ENCODE results near the gene C13orf46.

The C13orf46 gene

DNA sequence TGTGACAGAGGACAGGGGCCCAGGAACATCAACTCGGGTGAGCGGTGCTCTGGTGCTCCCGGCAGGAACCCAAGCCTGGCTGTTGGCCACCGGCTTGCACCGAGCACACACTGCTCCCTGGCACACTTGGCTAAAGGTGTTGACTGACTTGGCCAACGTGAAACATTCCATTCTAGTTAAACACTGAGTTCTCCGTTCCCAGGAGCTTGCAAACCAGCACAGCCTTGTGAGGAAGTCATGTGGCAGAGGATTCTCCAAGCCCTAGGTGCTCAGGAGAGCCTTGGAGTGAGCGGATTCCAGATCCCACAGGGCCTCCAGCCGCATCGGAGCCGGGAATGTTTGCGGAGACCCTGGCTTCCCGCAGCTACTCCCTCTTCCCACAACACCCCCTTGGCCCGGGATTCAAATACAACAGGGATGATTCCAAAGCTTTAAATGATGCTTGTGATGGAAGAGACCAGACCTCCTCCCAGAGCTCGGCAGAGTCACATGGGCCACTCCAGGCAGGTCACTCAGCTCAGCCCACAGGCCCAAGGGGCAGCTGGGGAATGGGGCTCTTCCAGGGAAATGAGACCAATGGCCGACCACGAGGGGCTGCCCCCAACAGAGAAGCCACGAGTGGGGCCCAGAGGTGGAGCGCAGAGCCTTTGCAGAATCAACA lies 2.9 kb downstream of the C13orf46 start:
- no peak for DNase-seq

DNA sequence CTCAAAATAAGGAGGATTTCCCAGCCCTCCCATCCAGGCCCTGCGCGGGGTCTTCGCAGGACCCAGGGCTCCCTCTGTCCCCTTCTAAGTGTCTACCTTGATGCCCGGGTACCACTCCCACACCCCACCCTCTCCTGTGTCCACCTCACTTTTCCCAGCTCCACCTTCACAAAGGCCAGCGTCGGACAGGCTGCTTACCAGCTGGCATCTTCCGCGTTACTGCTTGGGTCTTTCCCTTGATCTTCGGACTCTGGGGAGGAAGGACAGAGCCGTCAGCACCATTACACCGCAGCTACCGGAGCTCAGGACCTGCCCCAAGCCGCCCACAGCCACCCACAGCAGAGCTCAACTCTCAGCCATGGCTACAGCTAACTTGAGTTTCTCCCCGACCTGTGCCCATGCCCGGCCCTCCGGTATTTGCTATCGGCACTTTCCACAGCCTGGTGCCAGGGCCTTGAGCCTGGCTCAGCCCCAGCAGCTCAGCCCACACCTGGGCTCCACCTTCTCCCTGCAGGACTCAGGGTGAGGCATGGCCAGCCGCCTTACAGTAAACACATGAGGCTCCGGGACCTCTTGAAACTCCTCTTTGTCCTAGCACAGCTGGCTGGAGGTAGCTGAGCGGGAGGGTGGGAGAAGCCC lies 3.8 kb downstream of the C13orf46 start:
- no peak for DNase-seq

DNA sequence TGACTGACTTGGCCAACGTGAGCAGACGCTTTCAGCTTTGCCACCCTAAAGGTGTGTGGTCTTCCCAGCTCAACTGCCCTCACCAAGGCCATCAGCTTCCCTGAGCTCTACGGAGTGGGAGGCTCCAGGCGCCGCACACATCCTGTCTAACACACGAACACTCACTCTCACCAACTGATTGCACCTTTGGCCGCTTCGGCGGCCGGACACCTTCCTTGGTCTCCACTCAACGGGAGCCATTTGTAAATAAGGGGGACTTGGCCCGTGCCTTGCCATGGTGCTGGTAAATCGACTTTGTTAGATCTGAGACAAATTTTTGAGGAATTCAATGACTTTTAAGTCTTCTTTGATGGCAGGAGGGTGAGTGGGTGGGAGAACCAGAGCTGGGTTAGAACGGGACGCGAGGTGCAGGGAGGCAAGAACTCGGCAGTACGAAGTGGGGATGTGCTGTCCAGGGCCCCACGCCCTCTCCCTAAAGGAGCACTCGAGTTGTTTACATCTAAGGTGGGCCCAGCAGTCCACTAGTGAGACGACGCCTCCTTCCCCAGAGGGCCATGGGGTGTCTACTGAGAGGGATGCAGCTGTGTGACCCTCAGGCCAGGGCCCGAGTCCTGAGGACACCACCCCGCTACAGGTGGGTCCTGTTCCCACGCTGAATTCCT lies 4.4 kb downstream of the C13orf46 start:
- DNase-seq = no peak

DNA sequence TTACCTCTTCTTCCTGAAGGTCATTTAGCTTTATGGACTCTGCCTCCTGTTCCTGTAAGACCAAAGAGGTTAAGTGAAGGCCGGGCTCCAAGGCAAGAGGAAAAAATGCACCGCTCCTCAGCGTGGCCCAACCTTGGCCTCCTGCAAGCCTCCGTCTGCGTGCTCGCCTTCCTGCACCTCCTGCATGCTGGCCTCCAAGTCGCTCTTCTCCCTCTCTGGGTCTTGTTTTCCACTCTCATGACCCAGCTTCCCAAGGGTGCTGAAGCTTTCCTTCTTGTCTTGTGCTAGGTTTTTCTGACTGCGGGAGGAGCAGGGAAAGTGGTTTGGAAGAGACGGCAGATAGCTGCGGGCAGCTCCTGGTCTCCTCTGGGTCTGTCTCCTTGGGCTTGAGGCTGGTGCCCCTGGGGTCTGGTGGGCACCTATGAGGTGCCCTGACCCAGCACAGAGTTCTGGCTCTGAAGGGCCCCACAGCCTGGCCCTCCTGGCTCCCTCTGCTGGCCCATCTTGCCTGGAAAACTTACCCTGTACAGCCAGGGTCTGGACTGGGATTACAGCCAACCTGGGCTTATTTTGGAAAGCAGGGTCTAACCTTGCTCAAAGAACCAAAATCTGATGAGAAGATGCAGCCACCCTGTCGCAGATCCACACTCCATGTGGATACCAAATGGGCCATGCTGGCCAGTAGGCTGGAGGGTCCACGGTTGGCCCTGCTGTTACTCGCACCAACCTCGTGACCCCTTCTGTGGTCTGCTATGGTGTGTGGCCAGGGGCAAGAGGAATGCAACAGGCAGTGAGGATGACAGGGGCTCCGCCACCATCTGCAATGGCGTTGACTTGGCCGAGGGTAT lies 5.2 kb downstream of the C13orf46 start:
- no peak for DNase-seq

DNA sequence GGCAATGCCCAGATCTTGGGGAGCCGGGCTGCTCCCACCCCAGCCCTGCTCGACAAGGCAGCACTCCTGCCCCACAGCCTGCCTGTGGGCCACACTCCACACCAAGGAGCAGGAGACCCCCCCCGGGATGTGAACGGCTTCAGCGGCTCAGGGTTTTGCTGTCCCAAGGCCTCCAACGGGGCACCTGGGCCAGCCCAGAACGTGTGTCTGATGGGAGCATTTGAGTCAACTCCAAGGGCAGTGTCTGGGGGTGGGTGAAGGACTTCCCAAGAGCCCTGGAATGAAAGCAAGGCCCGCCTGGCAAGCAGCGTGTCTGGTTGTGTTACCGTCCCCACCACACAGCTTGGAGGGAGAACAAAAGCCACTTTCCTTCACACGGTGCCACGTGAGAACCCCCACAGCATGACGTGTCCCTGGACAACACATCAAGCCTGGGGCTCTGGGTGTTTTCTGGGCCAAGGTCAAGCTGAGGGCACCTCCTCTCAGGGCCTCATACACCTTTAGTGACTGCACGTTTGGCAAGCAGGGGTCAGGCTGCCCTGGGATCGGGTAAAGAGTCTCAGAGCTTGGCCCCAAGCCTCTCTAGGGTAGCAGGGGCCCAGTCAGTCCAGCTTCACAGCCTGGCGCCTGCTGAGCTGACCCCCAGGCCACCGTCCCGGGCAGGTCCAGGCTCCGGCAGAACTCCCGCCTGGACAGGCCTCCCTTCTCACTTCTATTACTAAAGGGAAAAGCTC lies 6.0 kb downstream of the C13orf46 start:
- no peak for DNase-seq

DNA sequence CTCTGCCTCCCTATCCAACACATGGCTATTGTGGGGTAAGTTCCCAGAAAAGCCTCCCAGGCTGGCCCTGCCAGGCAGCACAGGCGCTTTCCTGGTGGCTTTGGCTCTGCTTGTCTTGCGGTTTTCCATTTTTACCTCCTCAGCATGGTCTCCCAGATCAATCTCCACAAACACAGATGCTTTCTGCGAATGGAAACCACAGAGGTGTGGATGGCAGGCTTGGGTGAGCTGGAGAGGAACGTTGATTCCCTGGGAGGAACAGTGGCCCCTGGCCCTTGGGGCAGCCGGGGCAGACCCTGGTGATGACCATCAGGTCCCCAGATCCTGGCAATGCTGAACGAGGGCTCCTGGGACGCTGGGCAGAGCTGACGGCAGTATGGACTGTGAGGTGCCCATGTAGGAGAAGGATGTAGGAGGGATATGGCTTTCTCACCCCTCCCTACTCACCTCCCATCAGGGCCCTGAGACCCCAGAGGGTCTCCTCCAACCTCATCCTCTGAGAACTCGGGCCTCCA lies 6.6 kb downstream of the C13orf46 start:
- DNase-seq = no peak

DNA sequence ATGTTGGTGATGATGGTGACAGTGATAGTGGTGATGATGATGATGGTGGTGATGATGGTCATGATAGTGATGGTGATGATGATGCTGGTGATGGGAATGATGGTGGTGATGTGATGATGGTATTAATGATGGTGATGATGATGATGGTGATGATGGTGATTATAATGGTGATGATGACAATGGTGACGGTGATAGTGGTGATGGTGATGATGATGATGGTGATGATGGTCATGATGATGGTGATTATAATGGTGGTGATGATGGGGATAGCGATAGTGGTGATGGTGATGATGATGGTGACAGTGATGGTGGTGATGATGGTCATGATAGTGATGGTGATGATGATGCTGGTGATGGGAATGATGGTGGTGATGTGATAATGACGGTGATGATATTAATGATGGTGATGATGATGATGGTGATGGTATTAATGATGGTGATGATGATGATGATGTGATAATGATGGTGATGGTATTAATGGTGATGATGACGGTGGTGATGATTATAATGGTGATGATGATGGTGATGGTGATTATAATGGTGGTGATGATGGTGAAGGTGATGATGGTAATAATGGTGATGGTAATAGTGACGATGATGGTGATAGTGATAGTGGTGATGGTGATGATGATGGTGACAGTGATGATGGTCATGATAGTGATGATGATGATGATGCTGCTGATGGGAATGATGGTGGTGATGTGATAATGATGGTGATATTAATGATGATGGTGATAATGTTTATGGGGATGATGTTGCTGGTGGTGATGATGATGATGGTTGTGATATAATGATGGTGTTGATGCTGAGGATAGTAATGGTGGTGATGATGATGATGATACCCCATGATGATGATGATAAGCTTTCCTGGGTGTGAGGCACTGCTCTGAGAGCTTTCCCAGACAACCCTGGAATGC lies 7.7 kb downstream of the C13orf46 start:
- no peak for DNase-seq

DNA sequence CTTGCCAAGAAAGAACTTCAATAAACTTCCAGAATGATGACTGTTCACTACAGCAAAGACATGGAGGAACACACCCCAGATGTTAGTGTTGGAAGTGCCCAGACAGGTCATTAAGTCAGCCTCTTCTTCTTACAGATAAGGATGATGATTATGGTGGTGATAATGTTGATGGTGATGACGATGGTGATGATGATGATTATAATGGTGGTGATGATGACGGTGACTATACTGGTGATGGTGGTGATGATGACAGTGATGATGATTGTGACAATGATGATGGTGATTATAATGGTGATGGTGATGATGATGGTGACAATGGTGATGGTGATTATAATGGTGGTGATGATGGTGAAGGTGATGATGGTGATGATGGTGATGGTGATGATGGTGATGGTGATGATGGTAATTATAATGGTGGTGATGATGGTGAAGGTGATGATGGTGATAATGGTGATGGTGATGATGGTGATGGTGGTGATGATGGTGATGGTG lies 8.4 kb downstream of the C13orf46 start:
- DNase-seq = no peak

DNA sequence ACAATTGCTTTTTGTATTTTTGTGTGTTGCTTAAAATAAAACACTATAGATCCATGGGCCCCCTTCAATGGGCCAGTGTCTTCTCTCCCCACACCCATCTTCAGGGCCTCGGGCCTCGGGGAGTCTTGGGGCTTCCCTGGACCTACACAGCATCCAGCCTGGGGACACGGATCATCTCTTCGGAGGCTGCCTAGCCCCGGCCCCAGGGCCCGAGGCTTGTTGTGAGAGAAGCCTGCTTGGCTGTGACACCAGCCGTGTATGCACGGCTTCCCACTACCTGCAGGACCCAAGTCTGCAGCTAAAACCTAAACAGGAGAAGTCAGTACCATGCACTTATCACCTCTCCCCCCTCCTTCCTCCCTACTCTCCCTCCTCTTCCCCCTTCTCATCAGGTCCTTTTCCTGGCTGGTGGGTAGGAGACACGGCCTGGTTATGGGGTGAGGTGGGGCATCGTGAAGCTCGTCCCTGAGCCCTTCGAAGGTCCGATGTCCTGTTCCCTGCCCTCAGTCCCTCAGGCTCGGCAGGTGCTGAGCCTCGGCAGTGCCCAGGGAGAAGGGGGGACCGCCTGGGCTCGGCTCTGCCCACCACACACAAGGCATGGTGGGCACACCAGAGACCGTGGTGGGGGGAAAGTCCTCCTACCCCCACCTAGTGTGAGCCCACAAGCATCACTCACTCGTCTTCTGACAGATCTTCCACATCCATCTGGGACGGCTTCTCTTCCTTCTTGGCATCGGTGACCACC lies 9.5 kb downstream of the C13orf46 start:
- no peak for DNase-seq

DNA sequence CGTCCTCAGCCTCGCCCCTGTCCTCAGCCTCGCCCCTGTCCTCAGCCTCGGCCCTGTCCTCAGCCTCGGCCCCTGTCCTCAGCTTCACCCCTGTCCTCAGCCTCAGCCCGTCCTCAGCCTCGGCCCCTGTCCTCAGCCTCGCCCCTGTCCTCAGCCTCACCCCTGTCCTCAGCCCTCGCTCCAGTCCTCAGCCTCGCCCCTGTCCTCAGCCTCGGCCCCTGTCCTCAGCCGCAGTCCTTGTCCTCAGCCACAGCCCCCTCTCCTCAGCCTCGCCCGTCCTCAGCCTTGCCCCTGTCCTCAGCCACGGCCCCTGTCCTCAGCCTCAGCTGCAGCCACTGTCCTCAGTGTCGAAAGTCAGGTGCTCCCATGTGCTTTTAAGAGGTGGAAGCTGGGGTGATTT lies 10.5 kb downstream of the C13orf46 start:
- DNase-seq = no peak

DNA sequence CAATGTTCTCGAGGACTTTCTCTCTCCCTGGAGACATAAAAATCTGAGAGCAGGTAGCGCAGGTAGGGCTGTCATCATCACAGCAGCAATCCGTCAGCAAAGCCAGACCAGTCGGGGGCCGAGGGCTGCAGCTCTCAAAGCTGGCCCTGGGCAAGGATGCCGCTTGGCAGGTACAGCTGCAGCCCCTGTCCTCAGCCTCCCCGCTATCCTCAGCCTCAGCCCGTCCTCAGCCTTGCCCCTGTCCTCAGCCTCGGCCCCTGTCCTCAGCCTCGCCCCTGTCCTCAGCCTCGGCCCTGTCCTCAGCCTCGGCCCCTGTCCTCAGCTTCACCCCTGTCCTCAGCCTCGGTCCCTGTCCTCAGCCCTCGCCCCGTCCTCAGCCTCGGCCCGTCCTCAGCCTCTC lies 10.9 kb downstream of the C13orf46 start:
- DNase-seq = no peak

DNA sequence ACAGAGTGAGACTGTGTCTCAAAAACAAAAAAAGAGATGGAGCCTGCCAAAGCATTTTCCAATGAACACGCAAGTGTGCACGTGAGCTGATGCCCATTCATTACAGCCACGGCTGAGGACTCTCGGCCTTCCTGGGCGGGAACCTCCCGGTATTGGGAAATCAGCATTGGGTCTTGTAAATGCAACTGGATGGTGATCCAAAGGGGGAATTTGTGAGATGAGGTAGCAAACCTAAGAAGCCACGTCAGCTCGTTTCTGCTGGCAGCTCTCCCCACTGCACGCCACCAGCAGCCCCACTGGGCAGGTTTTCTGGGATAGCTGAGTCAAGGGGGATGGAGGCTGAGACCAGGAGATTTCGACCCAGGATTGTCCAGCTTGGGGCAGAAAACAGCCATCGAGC lies 11.5 kb downstream of the C13orf46 start:
- no peak for DNase-seq

DNA sequence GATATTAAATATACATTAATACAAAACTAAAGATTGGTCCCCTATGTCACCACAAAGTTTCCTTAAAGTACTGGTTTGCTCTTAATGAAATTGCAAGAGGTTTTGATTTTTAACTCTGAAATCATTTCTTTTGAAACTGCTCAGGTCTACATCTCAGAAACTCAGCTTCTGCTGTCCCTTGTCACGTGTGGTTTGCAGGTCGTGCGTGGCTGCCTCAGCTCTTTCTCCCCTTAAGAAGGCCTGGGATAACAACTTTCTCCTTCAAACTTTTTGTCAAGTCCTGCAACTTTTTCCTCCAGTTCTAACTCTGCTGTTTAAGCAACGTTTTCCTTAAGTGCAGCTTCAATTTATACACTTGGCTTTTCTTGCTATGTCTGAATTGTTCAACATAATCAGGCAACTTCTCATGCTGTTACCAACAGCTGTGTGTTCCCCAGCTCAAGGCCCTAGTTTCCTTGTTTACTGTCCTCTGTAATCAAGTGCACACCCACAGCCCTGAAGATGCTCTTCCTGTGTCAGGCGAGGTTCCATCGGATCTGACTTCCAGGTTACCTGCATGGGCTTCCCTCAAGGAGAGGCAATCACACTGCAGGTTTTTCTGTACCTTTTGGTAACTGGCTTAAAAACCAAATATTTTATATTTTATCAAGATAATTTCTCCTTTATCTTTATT lies 13.5 kb downstream of the C13orf46 start:
- no peak for DNase-seq

DNA sequence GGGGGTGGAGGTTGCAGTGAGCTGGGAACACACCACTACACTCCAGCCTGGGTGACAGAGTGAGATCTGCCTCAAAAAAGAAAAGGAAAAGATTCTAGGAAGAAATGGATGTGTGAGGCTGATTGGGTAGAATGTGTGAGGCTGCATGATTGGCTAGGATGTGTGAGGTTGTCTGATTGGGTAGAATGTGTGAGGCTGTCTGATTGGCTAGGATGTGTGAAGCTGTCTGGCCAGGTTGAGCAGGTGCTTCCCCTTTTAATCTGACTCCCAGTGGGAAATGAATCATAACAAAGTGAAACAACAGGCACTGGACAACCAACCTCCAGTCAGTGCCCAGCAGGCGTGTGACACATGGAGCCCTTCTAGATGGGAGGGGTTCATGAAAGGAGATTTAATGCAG lies 14.7 kb downstream of the C13orf46 start:
- DNase-seq = no peak

DNA sequence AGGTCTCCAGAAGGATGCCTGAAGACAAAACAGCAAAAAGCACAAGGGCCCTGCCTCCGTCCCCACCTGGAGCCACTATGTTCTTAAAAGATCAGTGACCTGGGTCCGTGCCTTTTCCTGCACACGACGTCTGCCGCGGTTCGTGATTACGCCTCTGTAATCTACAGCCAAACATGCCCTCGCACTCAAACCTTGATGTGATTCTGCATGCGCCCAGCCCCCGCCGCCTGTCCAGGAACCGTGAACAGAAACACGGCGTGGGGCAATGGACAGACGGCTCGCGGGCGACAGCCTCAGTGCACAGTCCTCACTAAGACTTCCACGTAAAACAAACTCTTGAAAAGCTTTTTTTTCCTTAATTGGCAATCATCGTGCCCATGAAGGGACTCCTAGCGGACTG lies 15.5 kb downstream of the C13orf46 start:
- no peak for DNase-seq

DNA sequence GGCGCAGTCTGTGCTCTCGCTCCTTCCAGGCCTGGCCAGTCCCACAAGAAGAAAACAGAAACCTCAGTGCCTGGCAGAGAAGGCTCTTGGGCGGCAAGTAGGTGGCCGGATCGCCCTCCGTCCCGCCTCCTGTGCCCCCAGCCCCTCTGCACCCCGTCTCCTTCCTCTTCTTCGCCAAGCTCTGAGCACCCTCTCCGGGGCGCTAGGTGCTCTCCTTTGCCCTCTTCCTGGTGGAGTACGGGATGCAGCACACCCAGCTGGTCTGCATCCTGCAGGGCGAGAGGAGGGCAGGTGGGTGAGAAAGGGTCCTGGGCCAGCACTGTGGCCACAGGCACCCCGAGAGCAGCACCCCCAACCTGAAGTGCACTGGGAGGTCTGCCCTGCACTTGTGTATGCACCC lies 17.3 kb downstream of the C13orf46 start:
- DNase-seq = no peak

DNA sequence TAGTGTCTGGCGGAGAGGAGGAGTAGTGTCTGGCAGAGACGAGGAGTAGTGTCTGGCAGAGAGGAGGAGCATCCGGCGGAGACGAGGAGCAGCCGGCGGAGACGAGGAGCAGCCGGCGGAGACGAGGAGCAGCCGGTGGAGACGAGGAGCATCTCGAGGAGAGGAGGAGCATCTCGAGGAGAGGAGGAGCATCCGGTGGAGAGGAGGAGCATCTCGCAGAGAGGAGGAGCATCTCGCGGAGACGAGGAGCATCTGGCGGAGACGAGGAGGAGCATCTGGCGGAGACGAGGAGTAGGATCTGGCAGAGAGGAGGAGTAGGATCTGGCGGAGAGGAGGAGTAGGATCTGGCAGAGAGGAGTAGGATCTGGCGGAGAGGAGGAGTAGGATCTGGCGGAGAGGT lies 18.2 kb downstream of the C13orf46 start:
- no peak for DNase-seq

DNA sequence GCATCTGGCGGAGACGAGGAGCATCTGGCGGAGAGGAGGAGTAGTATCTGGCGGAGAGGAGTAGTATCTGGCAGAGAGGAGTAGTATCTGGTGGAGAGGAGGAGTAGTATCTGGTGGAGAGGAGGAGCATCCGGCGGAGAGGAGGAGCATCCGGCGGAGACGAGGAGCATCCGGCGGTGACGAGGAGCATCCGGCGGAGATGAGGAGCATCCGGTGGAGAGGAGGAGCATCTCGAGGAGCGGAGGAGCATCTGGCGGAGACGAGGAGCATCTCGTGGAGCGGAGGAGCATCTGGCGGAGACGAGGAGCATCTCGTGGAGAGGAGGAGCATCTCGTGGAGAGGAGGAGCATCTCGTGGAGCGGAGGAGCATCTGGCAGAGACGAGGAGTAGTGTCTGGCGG lies 18.6 kb downstream of the C13orf46 start:
- no peak for DNase-seq

DNA sequence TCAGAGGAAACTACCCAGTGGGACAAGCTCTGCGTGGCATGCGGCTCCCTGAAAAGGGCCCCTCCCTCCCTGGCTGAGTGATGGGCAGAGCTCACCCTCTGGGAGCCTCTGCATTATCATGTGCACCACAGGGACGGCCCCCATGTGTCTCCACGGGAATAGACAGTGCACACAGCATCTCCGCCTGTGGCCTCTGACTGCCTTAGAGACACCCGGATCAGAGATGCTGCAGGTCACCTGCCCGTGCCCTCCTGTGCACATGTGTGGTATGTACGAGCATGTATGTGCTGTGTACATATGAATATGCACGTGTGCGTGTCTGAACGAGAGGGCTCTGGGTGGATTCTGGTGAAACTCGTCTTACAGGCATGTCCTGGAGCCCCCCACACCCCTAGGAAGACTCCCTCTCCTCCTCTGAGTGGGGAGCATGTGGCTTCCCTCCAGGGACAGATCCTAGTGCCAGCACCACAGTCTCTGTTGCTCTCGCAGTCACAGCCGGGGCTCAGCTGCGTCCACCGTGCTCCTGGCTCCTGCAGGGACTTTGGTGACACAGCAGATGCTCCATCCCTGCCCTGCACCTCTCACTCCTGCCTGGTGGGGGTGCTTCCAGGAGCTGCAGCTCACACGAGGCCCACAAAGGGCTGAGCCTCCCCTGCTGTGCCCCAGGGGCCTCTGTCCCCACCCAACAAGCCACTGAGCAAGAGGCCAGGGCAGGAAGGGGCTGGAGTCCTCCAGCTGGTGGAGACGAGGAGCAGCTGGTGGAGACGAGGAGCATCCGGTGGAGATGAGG lies 19.6 kb downstream of the C13orf46 start:
- no peak for DNase-seq
